Limb (tissue), 2 donors: ENCODE results near the gene FAM53A.
A peak's percentile ranks its signal among the peaks of the same experiment; 100 is the strongest.

ENCODE experiments used
- DNase-seq, 2 donors: peaks; one replicate each; pipeline ENCODE4 v3.0.0-alpha.2; 2016; ENCODE audit errors: extremely low spot score in 2 of 2

Gene FAM53A

GRCh38 chr4:1683736-1684505 is at the start of gene FAM53A:
Gene FAM53A, minus strand, starts transcription at chr4:1684313. Its CDS starts 15,572 bp downstream, at chr4:1668741.
- DNase-seq, result peak; percentile 79 to 96

- DNase-seq, result no peak
Observed at GRCh38 chr4:1732911-1733310, 48.8 kb upstream of the FAM53A start.

- DNase-seq, result peak in 1 of 2 donors; percentile 17
Observed at GRCh38 chr4:1731180-1731579, 47.1 kb upstream of the FAM53A start.

GRCh38 chr4:1730532-1731135 is 46.5 kb upstream of the FAM53A start:
- DNase-seq, result peak in 1 of 2 donors; percentile 24

- peak in 1 of 2 donors; percentile 29 for DNase-seq
Observed at GRCh38 chr4:1728061-1728980, 44.2 kb upstream of the FAM53A start.

- DNase-seq, result no peak
Observed at GRCh38 chr4:1727117-1728031, 43.3 kb upstream of the FAM53A start.

- DNase-seq, result peak; percentile 57 to 91
Observed at GRCh38 chr4:1726146-1726934, 42.2 kb upstream of the FAM53A start.

- DNase-seq, result no peak
Observed at GRCh38 chr4:1725521-1725920, 41.4 kb upstream of the FAM53A start.

GRCh38 chr4:1723131-1723801 is 39.2 kb upstream of the FAM53A start:
- no peak for DNase-seq

- DNase-seq, result no peak
Observed at GRCh38 chr4:1722551-1723118, 38.5 kb upstream of the FAM53A start.

GRCh38 chr4:1721666-1722550 is 37.8 kb upstream of the FAM53A start:
- DNase-seq, result no peak

GRCh38 chr4:1721003-1721665 is 37.0 kb upstream of the FAM53A start, which contains the start of the genes TACC3 and TMEM129:
Gene TACC3, plus strand, starts transcription at chr4:1721521. Its CDS starts 1,901 bp downstream, at chr4:1723422.
Gene TMEM129, minus strand, starts transcription at chr4:1721323. Its CDS starts 486 bp downstream, at chr4:1720837.
- DNase-seq, result peak; percentile 92 to 99

GRCh38 chr4:1720163-1720983 is 36.3 kb upstream of the FAM53A start:
- no peak for DNase-seq

- no peak for DNase-seq
Observed at GRCh38 chr4:1718095-1718850, 34.2 kb upstream of the FAM53A start.
